HG03432 (cell line): ENCODE measurements around the gene GOLGA8A.
"Not testable (repeated sequence)": the region's sequence is repeated elsewhere in the genome, so short reads cannot be mapped to it uniquely, and the experiment has no call there.

Experiments used
- ATAC-seq: cut with Tn5 transposase; IDR thresholded peaks from one replicate; pipeline ENCODE4 v1.9.1; 2021; ENCODE audit warnings: mild to moderate bottlenecking, moderate library complexity; ENCODE audit not compliant: unreplicated experiment

The GOLGA8A gene

GRCh38 chr15:34418435-34418834 lies 19.2 kb downstream of the GOLGA8A start:
- not testable (repeated sequence) for ATAC-seq

DNA sequence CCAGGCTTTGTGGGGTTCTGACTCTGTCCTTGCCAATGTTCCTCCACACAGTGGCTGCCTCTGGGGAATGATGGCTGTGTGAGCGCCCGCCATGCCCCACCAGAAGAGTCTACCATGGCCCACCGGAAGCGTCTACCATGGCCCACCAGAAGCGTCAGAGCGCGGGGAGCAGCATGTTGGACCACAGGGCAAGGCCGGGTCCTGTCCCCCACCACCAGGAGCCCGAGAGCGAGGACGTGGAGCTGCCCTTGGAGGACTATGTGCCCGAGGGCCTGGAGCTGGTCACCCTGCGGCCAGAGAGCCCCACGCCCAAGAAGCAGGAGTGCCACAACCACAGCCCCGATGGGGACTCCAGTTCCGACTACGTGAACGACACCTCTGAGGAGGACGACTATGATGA lies 28.1 kb downstream of the GOLGA8A start:
- ATAC-seq = not testable (repeated sequence)

GRCh38 chr15:34408973-34409372 lies 28.6 kb downstream of the GOLGA8A start:
- ATAC-seq = not testable (repeated sequence)

DNA sequence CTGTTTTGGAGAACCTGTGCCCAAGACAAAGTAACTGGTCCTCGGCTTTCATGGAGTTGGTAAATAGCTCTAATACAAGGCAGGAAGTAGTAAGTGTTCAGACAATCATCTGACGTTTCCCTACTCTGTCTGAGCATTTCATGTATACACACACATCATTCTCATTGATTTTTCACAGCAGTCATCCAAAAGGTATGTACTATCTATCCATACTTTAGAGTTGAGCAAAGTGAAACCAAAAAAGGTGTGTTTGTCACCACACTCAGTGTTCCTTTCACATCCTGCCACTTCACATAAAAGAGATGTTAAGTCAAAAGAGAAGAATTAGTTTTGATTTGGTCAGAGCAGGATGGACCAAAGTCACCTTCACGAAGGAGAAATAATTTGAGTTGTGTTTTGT lies 33.7 kb downstream of the GOLGA8A start:
- peak; percentile 52 for ATAC-seq

GRCh38 chr15:34403160-34403598 lies 34.4 kb downstream of the GOLGA8A start:
- peak; percentile 73 for ATAC-seq

DNA sequence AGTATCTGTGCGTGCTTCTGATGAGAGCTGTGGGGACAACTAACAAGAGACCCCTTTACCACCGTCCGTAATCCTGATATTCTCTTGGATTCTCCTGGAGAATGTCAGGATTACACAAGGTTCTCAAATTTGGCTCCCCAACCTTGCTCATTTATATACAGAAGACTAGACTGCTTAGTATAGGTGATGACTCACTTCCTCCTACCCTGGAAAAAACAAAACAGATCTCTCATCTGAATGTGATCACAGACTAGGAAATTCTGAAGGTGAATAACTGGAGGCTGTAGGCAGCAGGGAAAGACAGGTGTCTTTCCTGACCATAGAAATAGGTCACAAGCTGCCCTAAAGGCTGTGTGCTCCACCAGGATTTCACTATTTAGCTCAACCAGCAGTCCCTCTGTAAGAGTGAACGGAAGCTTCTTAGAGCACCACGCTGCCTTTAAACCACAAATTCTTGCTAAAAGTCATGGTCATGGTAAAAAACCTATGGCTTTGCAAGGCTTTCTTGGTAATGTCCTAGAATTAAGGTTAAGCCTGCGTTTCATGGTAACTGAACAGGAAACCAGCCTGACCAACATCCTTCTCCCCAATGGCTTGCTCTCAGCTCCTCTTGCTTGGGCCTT lies 39.9 kb downstream of the GOLGA8A start:
- ATAC-seq = not testable (repeated sequence)

DNA sequence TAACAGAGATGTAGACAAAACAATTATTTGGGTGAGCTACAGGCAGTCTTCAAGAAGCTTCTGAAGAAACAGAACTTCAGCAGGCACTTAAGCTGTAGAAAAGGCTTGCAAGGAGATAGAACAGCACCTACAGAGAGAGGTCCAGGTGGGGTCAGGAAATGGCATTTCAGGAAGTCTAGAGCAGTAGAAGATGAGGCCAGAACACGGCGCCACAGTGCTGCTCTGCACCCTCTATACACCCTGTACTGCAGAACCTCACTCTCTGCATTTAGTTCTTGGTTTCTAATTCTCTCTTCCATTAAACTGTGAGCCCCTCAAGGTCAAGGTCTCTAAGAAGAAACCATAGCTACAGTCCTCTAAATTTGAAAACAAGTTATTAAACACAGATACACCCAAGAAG lies 44.6 kb downstream of the GOLGA8A start:
- ATAC-seq = not testable (repeated sequence)

GRCh38 chr15:34389594-34390086 lies 48.0 kb downstream of the GOLGA8A start:
- ATAC-seq = not testable (repeated sequence)
